ENCODE data around the gene NHLRC3. TPM values are rescaled to one million over a fixed set of nuclear protein-coding genes. Genes with fewer than 3 reads are reported as not detected.

NHLRC3 gene
- total RNA-seq, 1 donor from 2014 or later, result 24.4 TPM

DNA sequence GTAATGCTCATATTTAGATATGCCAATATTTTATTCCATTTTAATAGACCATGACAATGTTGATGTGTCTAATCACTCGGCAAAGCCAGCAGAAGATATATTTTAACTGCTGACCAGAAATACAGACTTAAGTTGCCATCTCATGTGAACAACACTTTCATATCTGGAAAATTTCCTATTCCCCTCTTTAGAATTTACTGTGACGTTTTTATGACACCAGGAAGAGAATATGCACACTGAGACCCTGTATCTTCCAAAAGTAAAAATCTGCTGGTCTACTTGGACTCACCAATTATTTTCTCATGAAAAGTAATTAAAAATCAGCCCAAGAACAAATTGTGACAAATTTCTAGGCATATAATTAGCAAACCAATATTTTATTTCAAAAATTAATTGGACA is 2.5 kb upstream of the NHLRC3 start:
- Mint-ChIP-seq H3K4me3 (peak overlapping the region; percentile 90), H3K27ac (ENCODE audit: unreplicated experiment) (no peak overlapping the region), H3K36me3 (ENCODE audit: low read depth) (no peaks in the 10 kb centered on the region), H3K4me1 (peaks cover 58% of the 10 kb centered on the region), H3K27me3 (ENCODE audit: low read depth) (no peaks in the 10 kb centered on the region), H3K9me3 (no peaks in the 10 kb centered on the region)
- TF ChIP-seq, protein P1, sequence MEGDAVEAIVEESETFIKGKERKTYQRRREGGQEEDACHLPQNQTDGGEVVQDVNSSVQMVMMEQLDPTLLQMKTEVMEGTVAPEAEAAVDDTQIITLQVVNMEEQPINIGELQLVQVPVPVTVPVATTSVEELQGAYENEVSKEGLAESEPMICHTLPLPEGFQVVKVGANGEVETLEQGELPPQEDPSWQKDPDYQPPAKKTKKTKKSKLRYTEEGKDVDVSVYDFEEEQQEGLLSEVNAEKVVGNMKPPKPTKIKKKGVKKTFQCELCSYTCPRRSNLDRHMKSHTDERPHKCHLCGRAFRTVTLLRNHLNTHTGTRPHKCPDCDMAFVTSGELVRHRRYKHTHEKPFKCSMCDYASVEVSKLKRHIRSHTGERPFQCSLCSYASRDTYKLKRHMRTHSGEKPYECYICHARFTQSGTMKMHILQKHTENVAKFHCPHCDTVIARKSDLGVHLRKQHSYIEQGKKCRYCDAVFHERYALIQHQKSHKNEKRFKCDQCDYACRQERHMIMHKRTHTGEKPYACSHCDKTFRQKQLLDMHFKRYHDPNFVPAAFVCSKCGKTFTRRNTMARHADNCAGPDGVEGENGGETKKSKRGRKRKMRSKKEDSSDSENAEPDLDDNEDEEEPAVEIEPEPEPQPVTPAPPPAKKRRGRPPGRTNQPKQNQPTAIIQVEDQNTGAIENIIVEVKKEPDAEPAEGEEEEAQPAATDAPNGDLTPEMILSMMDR (conservative IDR thresholded peaks at IDR 0.05), result no peak
- no peak for DNase-seq (ENCODE audit: low read depth, low spot score)

DNA sequence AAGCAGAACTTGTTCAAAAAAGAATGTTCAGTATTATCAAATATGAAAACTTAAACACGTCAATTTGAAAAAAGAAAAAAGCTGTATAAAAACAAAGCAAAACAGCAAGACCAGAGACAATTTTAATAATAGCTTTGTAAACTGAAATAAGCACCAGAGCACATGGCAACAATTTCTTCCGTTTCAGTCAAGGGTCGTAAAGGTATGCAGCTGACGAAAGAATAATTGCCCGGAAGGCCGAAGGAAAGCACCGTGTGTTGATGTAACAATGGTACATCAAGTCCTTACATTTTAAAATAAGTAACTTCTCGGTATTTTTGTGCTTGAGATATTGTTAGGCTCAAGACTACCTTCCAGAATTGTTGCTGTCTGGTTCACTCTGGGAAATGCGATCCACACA is 2.0 kb upstream of the NHLRC3 start:
- H3K4me3 Mint-ChIP-seq, result peak overlapping the region; percentile 90
- no peak overlapping the region for H3K27ac Mint-ChIP-seq (ENCODE audit: unreplicated experiment)
- DNase-seq (ENCODE audit: low read depth, low spot score), result no peak
- TF ChIP-seq, protein P1 (conservative IDR thresholded peaks at IDR 0.05), result no peak
- H3K36me3 Mint-ChIP-seq (ENCODE audit: low read depth), result no peaks in the 10 kb centered on the region
- H3K4me1 Mint-ChIP-seq, result peaks cover 60% of the 10 kb centered on the region
- H3K9me3 Mint-ChIP-seq, result no peaks in the 10 kb centered on the region
- no peaks in the 10 kb centered on the region for H3K27me3 Mint-ChIP-seq (ENCODE audit: low read depth)

DNA sequence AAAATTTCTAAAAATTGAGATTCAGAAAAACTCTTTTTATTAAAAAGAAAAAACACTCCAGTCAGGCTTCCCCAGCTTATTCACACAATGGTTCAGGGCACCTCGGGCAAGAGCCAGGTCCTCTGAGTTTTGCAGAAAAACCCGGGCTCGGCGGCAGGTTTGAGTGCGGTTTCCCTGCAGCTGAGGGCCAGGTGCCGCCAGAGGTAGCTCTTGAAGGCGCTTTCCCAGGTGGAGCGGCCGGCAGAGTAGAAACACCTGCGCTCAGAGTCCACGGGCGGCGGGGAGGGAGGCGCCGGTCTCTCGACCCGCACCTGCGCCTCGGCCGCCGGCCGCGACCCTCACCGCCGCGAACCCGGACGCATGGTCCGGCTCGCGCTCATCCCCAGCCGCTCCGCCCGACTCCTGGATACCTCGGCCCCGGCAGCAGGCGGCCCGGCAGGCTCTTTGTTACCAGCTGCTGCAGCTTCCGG is 811 bp upstream of the NHLRC3 start:
- H3K27ac Mint-ChIP-seq (ENCODE audit: unreplicated experiment), result peak overlapping the region; percentile 100
- H3K36me3 Mint-ChIP-seq (ENCODE audit: low read depth), result no peaks in the 10 kb centered on the region
- H3K4me3 Mint-ChIP-seq, result peak overlapping the region; percentile 90
- H3K4me1 Mint-ChIP-seq, result peaks cover 55% of the 10 kb centered on the region
- no peaks in the 10 kb centered on the region for H3K27me3 Mint-ChIP-seq (ENCODE audit: low read depth)
- no peaks in the 10 kb centered on the region for H3K9me3 Mint-ChIP-seq
- DNase-seq (ENCODE audit: low read depth, low spot score), result no peak
- TF ChIP-seq, protein P1 (conservative IDR thresholded peaks at IDR 0.05), result no peak

DNA sequence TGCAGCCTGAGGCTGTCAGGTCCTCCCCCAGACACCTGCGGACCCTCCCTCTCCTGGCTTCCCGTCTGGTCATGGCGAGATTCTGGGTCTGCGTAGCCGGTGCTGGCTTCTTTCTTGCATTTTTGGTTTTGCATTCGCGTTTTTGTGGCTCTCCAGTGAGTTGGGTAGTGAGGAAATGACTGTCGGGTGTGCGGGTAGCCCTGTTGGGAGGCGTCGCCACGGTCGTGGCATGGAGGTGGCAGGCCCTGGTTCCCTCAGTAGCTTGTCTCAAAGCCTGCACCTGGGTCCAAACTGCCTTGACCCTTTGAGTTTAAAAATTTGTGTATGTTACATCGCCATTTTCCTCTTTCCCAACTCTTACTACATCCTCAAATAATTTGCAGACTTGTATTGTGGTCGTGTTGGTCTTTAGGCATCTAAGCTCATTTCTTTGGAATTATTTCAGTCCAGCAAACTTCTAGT is 344 bp downstream of the NHLRC3 start:
- peaks cover 54% of the 10 kb centered on the region for H3K4me1 Mint-ChIP-seq
- H3K27me3 Mint-ChIP-seq (ENCODE audit: low read depth), result no peaks in the 10 kb centered on the region
- peak overlapping the region; percentile 90 for H3K4me3 Mint-ChIP-seq
- peak overlapping the region; percentile 100 for H3K27ac Mint-ChIP-seq (ENCODE audit: unreplicated experiment)
- no peak for DNase-seq (ENCODE audit: low read depth, low spot score)
- TF ChIP-seq, protein P1 (conservative IDR thresholded peaks at IDR 0.05), result no peak
- no peaks in the 10 kb centered on the region for H3K36me3 Mint-ChIP-seq (ENCODE audit: low read depth)
- no peaks in the 10 kb centered on the region for H3K9me3 Mint-ChIP-seq

DNA sequence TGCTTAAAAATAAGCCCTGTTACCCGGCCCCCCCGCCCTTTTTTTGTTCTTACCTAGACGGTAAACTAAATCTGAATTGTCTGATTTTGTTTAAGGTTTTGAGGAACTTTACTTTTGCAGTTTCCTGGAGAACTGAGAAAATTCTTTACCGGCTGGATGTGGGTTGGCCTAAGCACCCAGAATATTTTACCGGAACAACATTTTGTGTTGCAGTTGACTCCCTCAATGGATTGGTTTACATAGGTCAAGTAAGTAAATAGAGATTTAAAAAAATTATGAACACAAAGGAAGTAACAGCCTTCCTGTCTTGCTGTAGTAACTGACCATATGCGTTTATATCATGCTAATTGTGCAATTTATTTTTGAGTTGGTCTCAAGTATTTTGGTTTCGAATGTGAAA is 785 bp downstream of the NHLRC3 start:
- no peaks in the 10 kb centered on the region for H3K9me3 Mint-ChIP-seq
- no peak for DNase-seq (ENCODE audit: low read depth, low spot score)
- peaks cover 50% of the 10 kb centered on the region for H3K4me1 Mint-ChIP-seq
- no peaks in the 10 kb centered on the region for H3K36me3 Mint-ChIP-seq (ENCODE audit: low read depth)
- no peak overlapping the region for H3K27ac Mint-ChIP-seq (ENCODE audit: unreplicated experiment)
- H3K4me3 Mint-ChIP-seq, result peak overlapping the region; percentile 90
- TF ChIP-seq, protein P1 (conservative IDR thresholded peaks at IDR 0.05), result no peak
- H3K27me3 Mint-ChIP-seq (ENCODE audit: low read depth), result no peaks in the 10 kb centered on the region

Measured in neural crest cell (in vitro differentiated cells).